ENCODE results near the gene TMEM125.

- TF ChIP-seq MAX (CRISPR knock-in tag; IDR thresholded peaks at IDR 0.05) = no peak
- no peak for TF ChIP-seq CTCF (IDR thresholded peaks at IDR 0.05)
- no peak for TF ChIP-seq ESRRA (CRISPR knock-in tag; IDR thresholded peaks at IDR 0.05; ENCODE audit: borderline replicate concordance)
- TF ChIP-seq SP1 (CRISPR knock-in tag; conservative IDR thresholded peaks at IDR 0.05) = no peak
- TF ChIP-seq JUN (CRISPR knock-in tag; IDR thresholded peaks at IDR 0.05) = no peak
- TF ChIP-seq IRF1 (CRISPR knock-in tag; IDR thresholded peaks at IDR 0.05) = no peak
- no peak for TF ChIP-seq RELA (CRISPR knock-in tag; IDR thresholded peaks at IDR 0.05; ENCODE audit: borderline replicate concordance)
- TF ChIP-seq CREB1 (CRISPR knock-in tag; IDR thresholded peaks at IDR 0.05) = no peak
- TF ChIP-seq ZNF263 (CRISPR knock-in tag; IDR thresholded peaks at IDR 0.05; ENCODE audit: low read depth) = no peak
- no peak for TF ChIP-seq ZNF232 (CRISPR knock-in tag; IDR thresholded peaks at IDR 0.05)
Measured at GRCh38 chr1:43313771-43314170, 44.0 kb downstream of the TMEM125 start.

All from WTC11 (cell line).